Gastrocnemius medialis (tissue), 4 donors: ENCODE data around the gene ST6GALNAC4. TPM values are rescaled to one million over a fixed set of nuclear protein-coding genes. Genes with fewer than 3 reads are reported as not detected.

Experiments
- ATAC-seq, 2 donors: fragments of 150-250 bp; one replicate each; pipeline ENCODE4 v1.9.1; 2016
- DNase-seq, 2 donors: peaks; one replicate each; pipeline ENCODE4 v3.0.0-alpha.2; 2019
- H3K27ac ChIP-seq, 4 donors: fragments of 200-600 bp; sonication (generic); 1 replicate in 1 of 4; 2 replicates in 3 of 4; pipeline ENCODE4 v1.5.1; 2016 to 2018; ENCODE audit warnings: mild to moderate bottlenecking in 2 of 4, moderate library complexity in 1 of 4
- H3K27me3 ChIP-seq, 3 donors: fragments of 200-600 bp; sonication (generic) in 2 of 3; 1 replicate in 1 of 3; 2 replicates in 2 of 3; pipeline versions ENCODE4 v1.5.1 to v1.6.0; 2016 to 2019; ENCODE audit warnings: mild to moderate bottlenecking in 1 of 3, moderate library complexity in 1 of 3
- H3K36me3 ChIP-seq, 2 donors: fragments of 200-600 bp; sonication (generic) in 1 of 2; one replicate each; pipeline ENCODE4 v1.5.1; 2017 to 2018
- H3K4me1 ChIP-seq, 2 donors: fragments of 200-600 bp; sonication (generic) in 1 of 2; one replicate each; pipeline ENCODE4 v1.5.1; 2016 to 2017; ENCODE audit warnings: mild to moderate bottlenecking in 2 of 2
- H3K4me3 ChIP-seq, 4 donors: fragments of 200-600 bp; sonication (generic) in 3 of 4; 1 replicate in 1 of 4; 2 replicates in 3 of 4; pipeline ENCODE4 v1.5.1; 2016 to 2019; ENCODE audit warnings: mild to moderate bottlenecking in 2 of 4
- H3K9me3 ChIP-seq, 3 donors: fragments of 200-600 bp; sonication (generic) in 2 of 3; 1 replicate in 1 of 3; 2 replicates in 2 of 3; pipeline ENCODE4 v1.5.1; 2016 to 2019
- CTCF ChIP-seq, 5 experiments: fragments of 450-650 bp in 3 of 5; fragments of 200-600 bp in 2 of 5; sonication (generic) in 2 of 5; IDR thresholded peaks in 4 of 5; conservative IDR thresholded peaks in 1 of 5; 1 replicate in 4 of 5; 2 replicates in 1 of 5; pipeline ENCODE4 v1.5.1; 2016 to 2019; ENCODE audit warnings: antibody characterized with exemption in 5 of 5, mild to moderate bottlenecking in 3 of 5, moderate library complexity in 3 of 5
- POLR2A ChIP-seq, 2 donors: fragments of 450-650 bp; IDR thresholded peaks; one replicate each; pipeline ENCODE4 v1.6.1; 2017; ENCODE audit warnings: antibody characterized with exemption in 2 of 2, mild to moderate bottlenecking in 2 of 2, moderate library complexity in 2 of 2
- in situ Hi-C, 4 donors: fragments of 200-750 bp; cut with MboI; loops; one replicate each; pipeline versions ENCODE4 v1.15.0 to v1.8.0; 2017; ENCODE audit warnings: low sequenced_read_pairs in 4 of 4
- intact Hi-C: fragments of 100-400 bp; cut with DNase I; formaldehyde crosslinking; loops from one replicate; pipeline ENCODE4 v1.15.1; 2023; ENCODE audit warnings: low total_unique reads
- total RNA-seq, 4 donors: library from RNA; depleted of rRNA; stranded (reverse); fragments of >200 nt; gene quantifications; one replicate each; pipeline versions ENCODE4 v1.1.0 to v1.2.3, GENCODE V29; 2016

ST6GALNAC4 gene
- total RNA-seq, 4 donors from 2014 or later: 11.2 to 48.4 (median 23.6) TPM

GRCh38 chr9:127873223-127873691, 43.6 kb downstream of the ST6GALNAC4 start:
- Histone ChIP-seq H3K4me1 (peaks cover 48 to 50% of the 10 kb centered on the region in 2 donors), H3K4me3 (peak overlapping the region in 1 of 4 donors; percentile 18), H3K27me3 (no peaks in the 10 kb centered on the region), H3K9me3 (no peaks in the 10 kb centered on the region), H3K36me3 (peaks cover 0 to 43% of the 10 kb centered on the region in 2 donors), H3K27ac (peak overlapping the region; percentile 86 to 96 (median 91))
- TF ChIP-seq CTCF (IDR thresholded peaks at IDR 0.05 in 4 of 5, conservative IDR thresholded peaks at IDR 0.05 in 1 of 5): no peak
- TF ChIP-seq POLR2A (IDR thresholded peaks at IDR 0.05): no peak
- in situ Hi-C loops: loop anchor here in 1 of 4 donors (5.0 kb wide), 1 partner anchor 136 kb away; the partner anchor contains the start of gene TOR2A
- no peak for DNase-seq
- ATAC-seq: no peak
- intact Hi-C loops: no loop called here

GRCh38 chr9:127872369-127873222, 44.2 kb downstream of the ST6GALNAC4 start:
- no peak overlapping the region for H3K4me3 ChIP-seq
- H3K27ac ChIP-seq: peak overlapping the region; percentile 86 to 96 (median 91)
- H3K27me3 ChIP-seq: no peaks in the 10 kb centered on the region
- H3K36me3 ChIP-seq: peaks cover 0 to 49% of the 10 kb centered on the region in 2 donors
- in situ Hi-C loops (loop anchor here in 1 of 4 donors (5.0 kb wide), 1 partner anchor 135 kb away; the partner anchor contains the start of gene TOR2A), intact Hi-C loops (no loop called here)
- peaks cover 43 to 47% of the 10 kb centered on the region in 2 donors for H3K4me1 ChIP-seq
- ATAC-seq (no peak), DNase-seq (no peak)
- H3K9me3 ChIP-seq: no peaks in the 10 kb centered on the region
- TF ChIP-seq CTCF (IDR thresholded peaks at IDR 0.05 in 4 of 5, conservative IDR thresholded peaks at IDR 0.05 in 1 of 5): no peak
- no peak for TF ChIP-seq POLR2A (IDR thresholded peaks at IDR 0.05)

- Histone ChIP-seq H3K4me1 (peaks cover 35 to 42% of the 10 kb centered on the region in 2 donors), H3K27me3 (no peaks in the 10 kb centered on the region), H3K27ac (peak overlapping the region in 1 of 4 donors; percentile 91), H3K9me3 (no peaks in the 10 kb centered on the region), H3K4me3 (no peak overlapping the region), H3K36me3 (peaks cover 0 to 52% of the 10 kb centered on the region in 2 donors)
- TF ChIP-seq CTCF (IDR thresholded peaks at IDR 0.05 in 4 of 5, conservative IDR thresholded peaks at IDR 0.05 in 1 of 5) (no peak), POLR2A (IDR thresholded peaks at IDR 0.05) (no peak)
- in situ Hi-C loops: loop anchor here in 1 of 4 donors (5.0 kb wide), 1 partner anchor 134 kb away; the partner anchor contains the start of gene TOR2A
- DNase-seq (no peak), ATAC-seq (no peak)
- intact Hi-C loops: loop anchor here (2.0 kb wide), 1 partner anchor 137 kb away; the partner anchor contains the start of gene TOR2A
These were observed 45.3 kb downstream of the ST6GALNAC4 start for GRCh38 chr9:127871531-127871930.

- intact Hi-C loops: loop anchor here (2.0 kb wide), 1 partner anchor 136 kb away; the partner anchor contains the start of gene TOR2A
- DNase-seq: no peak
- no peak for ATAC-seq
- in situ Hi-C loops: loop anchor here in 1 of 4 donors (5.0 kb wide), 1 partner anchor 134 kb away; the partner anchor contains the start of gene TOR2A
- Histone ChIP-seq H3K9me3 (no peaks in the 10 kb centered on the region), H3K27me3 (no peaks in the 10 kb centered on the region), H3K4me3 (no peak overlapping the region), H3K36me3 (peaks cover 0 to 52% of the 10 kb centered on the region in 2 donors), H3K27ac (no peak overlapping the region), H3K4me1 (peaks cover 29 to 36% of the 10 kb centered on the region in 2 donors)
- TF ChIP-seq POLR2A (IDR thresholded peaks at IDR 0.05) (no peak), CTCF (IDR thresholded peaks at IDR 0.05 in 4 of 5, conservative IDR thresholded peaks at IDR 0.05 in 1 of 5) (no peak)
These were observed 46.0 kb downstream of the ST6GALNAC4 start for GRCh38 chr9:127870887-127871286.
